HepG2 (cell line): ENCODE results near the gene GCNT2. TPM values are rescaled to one million over a fixed set of nuclear protein-coding genes. Genes with fewer than 3 reads are reported as not detected.

Experiments
- DMAP1 ChIP-seq: IDR thresholded peaks from 2 replicates; pipeline ENCODE4 v1.6.1; 2016
- FOSL2 ChIP-seq: sonication (generic); formaldehyde crosslinking; IDR thresholded peaks from 2 replicates; pipeline ENCODE4 v1.4.0; 2020; ENCODE audit warnings: missing genetic modification reagents
- GLI4 ChIP-seq: sonication (generic); formaldehyde crosslinking; IDR thresholded peaks from 2 replicates; pipeline ENCODE4 v1.5.1; 2020; ENCODE audit warnings: missing genetic modification reagents, mild to moderate bottlenecking, moderate library complexity, borderline replicate concordance
- HNRNPLL ChIP-seq: fragments of 200-400 bp; formaldehyde crosslinking; IDR thresholded peaks from 2 replicates; pipeline ENCODE4 v1.6.1; 2017; ENCODE audit warnings: mild to moderate bottlenecking, low read depth, low read length; ENCODE audit not compliant: poor library complexity, severe bottlenecking
- HOXD1 ChIP-seq: sonication (generic); formaldehyde crosslinking; IDR thresholded peaks from 2 replicates; pipeline ENCODE4 v1.5.0; 2020; ENCODE audit warnings: missing genetic modification reagents
- KDM6A ChIP-seq: IDR thresholded peaks from 2 replicates; pipeline ENCODE4 v1.6.1; 2016; ENCODE audit warnings: low read depth
- KLF12 ChIP-seq: sonication (generic); formaldehyde crosslinking; IDR thresholded peaks from 2 replicates; pipeline ENCODE4 v1.4.0; 2020; ENCODE audit warnings: missing genetic modification reagents, borderline replicate concordance
- KLF13 ChIP-seq: sonication (generic); formaldehyde crosslinking; IDR thresholded peaks from 2 replicates; pipeline ENCODE4 v1.4.0; 2020; ENCODE audit warnings: mild to moderate bottlenecking, missing genetic modification reagents
- KLF16 ChIP-seq, 2 experiments: sonication (generic) in 1 of 2; formaldehyde crosslinking in 1 of 2; IDR thresholded peaks; 2 replicates each; pipeline versions ENCODE4 v1.6.1 to v1.8.0; 2016 to 2023; ENCODE audit warnings: missing genetic modification reagents in 2 of 2, missing compliant biosample characterization in 1 of 2
- KMT2A ChIP-seq: sonication (generic); formaldehyde crosslinking; IDR thresholded peaks from 2 replicates; pipeline ENCODE4 v1.4.0; 2020; ENCODE audit warnings: missing genetic modification reagents
- MED8 ChIP-seq: sonication (generic); formaldehyde crosslinking; IDR thresholded peaks from 2 replicates; pipeline ENCODE4 v1.8.1; 2023; ENCODE audit warnings: mild to moderate bottlenecking, missing genetic modification reagents; ENCODE audit not compliant: insufficient replicate concordance
- MIXL1 ChIP-seq: IDR thresholded peaks from 2 replicates; pipeline ENCODE4 v1.6.1; 2016
- NFE2L1 ChIP-seq: sonication (generic); formaldehyde crosslinking; IDR thresholded peaks from 2 replicates; pipeline ENCODE4 v1.4.0; 2020; ENCODE audit warnings: missing genetic modification reagents, mild to moderate bottlenecking, borderline replicate concordance
- NFKB2 ChIP-seq: sonication (generic); formaldehyde crosslinking; IDR thresholded peaks from 2 replicates; pipeline ENCODE4 v1.4.0; 2020; ENCODE audit warnings: missing genetic modification reagents, borderline replicate concordance
- PPARG ChIP-seq: conservative IDR thresholded peaks from 2 replicates; pipeline ENCODE4 v1.6.1; 2016; ENCODE audit warnings: missing biosample characterization, missing genetic modification reagents
- PRMT3 ChIP-seq: sonication (generic); formaldehyde crosslinking; IDR thresholded peaks from 2 replicates; pipeline ENCODE4 v1.8.1; 2022; ENCODE audit warnings: low read depth, mild to moderate bottlenecking, moderate library complexity, missing genetic modification reagents, borderline replicate concordance
- RFX1 ChIP-seq: fragments of 450-650 bp; IDR thresholded peaks from 2 replicates; pipeline ENCODE4 v1.6.1; 2017
- SOX6 ChIP-seq, 2 experiments: fragments of 450-650 bp in 1 of 2; sonication (generic) in 1 of 2; formaldehyde crosslinking in 1 of 2; IDR thresholded peaks; 2 replicates each; pipeline versions ENCODE4 v1.4.0 to v1.6.1; 2017 to 2020; ENCODE audit warnings: antibody characterized with exemption in 1 of 2, mild to moderate bottlenecking in 1 of 2, missing genetic modification reagents in 1 of 2
- TERF1 ChIP-seq: sonication (generic); formaldehyde crosslinking; IDR thresholded peaks from 2 replicates; pipeline ENCODE4 v1.8.0; 2022; ENCODE audit warnings: mild to moderate bottlenecking, missing genetic modification reagents, moderate library complexity
- TRAFD1 ChIP-seq: sonication (generic); formaldehyde crosslinking; IDR thresholded peaks from 2 replicates; pipeline ENCODE4 v1.5.1; 2020; ENCODE audit warnings: missing genetic modification reagents, mild to moderate bottlenecking, borderline replicate concordance
- ZNF235 ChIP-seq: sonication (generic); formaldehyde crosslinking; IDR thresholded peaks from 2 replicates; pipeline ENCODE4 v1.8.1; 2023; ENCODE audit warnings: mild to moderate bottlenecking, missing genetic modification reagents, borderline replicate concordance
- ZNF256 ChIP-seq: sonication (generic); formaldehyde crosslinking; conservative IDR thresholded peaks from 2 replicates; pipeline ENCODE4 v1.4.0; 2020; ENCODE audit warnings: missing genetic modification reagents
- ZNF263 ChIP-seq: sonication (generic); formaldehyde crosslinking; IDR thresholded peaks from 2 replicates; pipeline ENCODE4 v1.4.0; 2020; ENCODE audit warnings: missing genetic modification reagents
- ZNF501 ChIP-seq: sonication (generic); formaldehyde crosslinking; IDR thresholded peaks from 2 replicates; pipeline ENCODE4 v1.5.1; 2020; ENCODE audit warnings: mild to moderate bottlenecking, moderate library complexity, missing genetic modification reagents
- ZNF580 ChIP-seq: IDR thresholded peaks from 2 replicates; pipeline ENCODE4 v1.6.1; 2016; ENCODE audit warnings: low read depth, borderline replicate concordance
- ZNF770 ChIP-seq: sonication (generic); formaldehyde crosslinking; IDR thresholded peaks from 2 replicates; pipeline ENCODE4 v1.5.0; 2020; ENCODE audit warnings: mild to moderate bottlenecking, missing genetic modification reagents
- polyA plus RNA-seq, 8 experiments: library from polyadenylated mRNA; depleted of rRNA in 3 of 8; stranded (reverse) in 7 of 8; unstranded in 1 of 8; fragments of >200 nt; fragmentation: Illumina TruSeq in 4 of 8; extraction: Trizol in 4 of 8; gene quantifications; 2 replicates each; pipeline versions ENCODE4 v1.2.1 to v1.2.3, GENCODE V29; 2011 to 2016; ENCODE audit warnings: low read depth in 4 of 8, missing spikeins in 1 of 8, mixed read lengths in 1 of 8; ENCODE audit not compliant: insufficient read depth in 1 of 8
- total RNA-seq, 5 experiments: library from RNA; depleted of rRNA; stranded (reverse); fragments of >200 nt; fragmentation: Illumina TruSeq; extraction: Trizol; gene quantifications; 2 replicates each; pipeline ENCODE4 v1.2.3, GENCODE V29; 2016; ENCODE audit warnings: low read depth in 1 of 5

The GCNT2 gene
- total and polyA plus RNA-seq, 2 of the 13 experiments (the other 11 are each of a cell fraction or from before 2014, with no cell fraction given): 11.8 to 31.9 TPM

DNA sequence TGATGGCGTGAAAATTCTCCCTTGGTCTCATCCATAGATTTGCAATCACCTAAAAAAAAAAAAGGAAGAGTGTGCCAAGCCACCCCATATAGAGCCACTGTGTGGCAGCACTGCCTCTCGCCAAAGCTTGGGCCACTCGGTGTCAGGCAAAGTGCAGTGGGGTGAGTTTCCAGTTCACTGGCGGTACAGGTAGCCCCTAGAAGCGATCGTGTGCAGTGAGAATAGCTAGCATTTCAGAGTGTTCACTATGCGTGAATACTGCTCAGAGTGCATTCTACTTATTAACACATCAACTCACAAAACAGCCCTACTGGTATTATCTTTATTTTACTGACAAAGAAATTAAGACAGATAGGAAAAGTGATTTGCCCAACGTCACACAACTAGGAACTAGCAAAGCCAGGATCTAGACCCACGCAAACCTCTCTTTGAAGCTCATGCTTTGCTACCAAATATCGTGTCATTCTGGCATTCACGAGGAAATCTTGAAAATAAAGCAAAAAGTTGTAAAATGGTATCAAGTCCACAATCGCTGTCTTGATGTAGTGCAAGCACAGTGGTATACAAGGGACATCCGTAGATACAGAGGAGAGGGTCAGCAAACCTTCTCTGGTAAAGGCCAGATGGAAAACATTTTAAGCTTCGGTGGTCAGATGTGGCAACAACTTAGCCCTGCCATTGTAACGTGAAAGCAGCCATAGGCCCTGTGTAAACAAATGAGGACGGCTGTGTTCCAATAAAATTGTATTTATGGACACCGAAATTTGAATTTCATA is 10.4 kb upstream of the GCNT2 start (continued):
- TF ChIP-seq RFX1: no peak
- TF ChIP-seq KMT2A (CRISPR knock-in tag): 0 out of 2 replicates have a peak, but pooled peaks have one; percentile 63
- no peak for TF ChIP-seq PRMT3 (CRISPR knock-in tag)
- peak; percentile 40; the same call in 1 of the 2 replicates for TF ChIP-seq ZNF580
- peak in 1 of 2 experiments; percentile 43; a peak in 1 of 4 replicates for TF ChIP-seq KLF16 (CRISPR knock-in tag; IDR thresholded peaks at IDR 0.05)
- no peak for TF ChIP-seq TERF1 (CRISPR knock-in tag)
- TF ChIP-seq TRAFD1: no peak
- TF ChIP-seq ZNF256 (CRISPR knock-in tag): no peak
- TF ChIP-seq ZNF501 (CRISPR knock-in tag): peak; percentile 48; the same call in 1 of the 2 replicates
- no peak for TF ChIP-seq PPARG (CRISPR knock-in tag)
- no peak for TF ChIP-seq ZNF235 (CRISPR knock-in tag)
- no peak for TF ChIP-seq ZNF770
- TF ChIP-seq NFKB2 (CRISPR knock-in tag): no peak; the same call in 1 of the 2 replicates
- TF ChIP-seq MIXL1: 0 out of 2 replicates have a peak, but pooled peaks have one; percentile 40
- TF ChIP-seq HNRNPLL: no peak
- TF ChIP-seq NFE2L1 (CRISPR knock-in tag): no peak
- no peak for TF ChIP-seq DMAP1 (CRISPR knock-in tag)
- TF ChIP-seq KDM6A (CRISPR knock-in tag): no peak
- TF ChIP-seq KLF13 (CRISPR knock-in tag): no peak
- no peak for TF ChIP-seq MED8 (CRISPR knock-in tag)
- no peak for TF ChIP-seq ZNF263 (CRISPR knock-in tag)
- no peak for TF ChIP-seq HOXD1 (CRISPR knock-in tag)
- peak; percentile 63 for TF ChIP-seq FOSL2 (CRISPR knock-in tag)
- no peak for TF ChIP-seq KLF12
- TF ChIP-seq GLI4 (CRISPR knock-in tag): no peak
- TF ChIP-seq SOX6 (IDR thresholded peaks at IDR 0.05): no peak
- peak; percentile 31; the same call in 1 of the 2 replicates for TF ChIP-seq SOX6 (CRISPR knock-in tag; IDR thresholded peaks at IDR 0.05)
